Sigmoid colon (tissue), 7 donors: ENCODE results near the gene MS4A4A. TPM values are rescaled to one million over a fixed set of nuclear protein-coding genes. Genes with fewer than 3 reads are reported as not detected.

Experiments used
- DNase-seq: peaks from one replicate; pipeline ENCODE4 v3.0.0-alpha.2; 2019
- H3K27ac ChIP-seq, 4 donors: fragments of 200-600 bp; sonication (generic); one replicate each; pipeline ENCODE4 v1.5.1; 2016 to 2019; ENCODE audit warnings: mild to moderate bottlenecking in 1 of 4
- H3K27me3 ChIP-seq, 3 donors: fragments of 200-600 bp; sonication (generic); one replicate each; pipeline ENCODE4 v1.5.1; 2019; ENCODE audit warnings: mild to moderate bottlenecking in 1 of 3
- H3K36me3 ChIP-seq, 4 donors: fragments of 200-600 bp; sonication (generic); one replicate each; pipeline ENCODE4 v1.5.1; 2016 to 2019
- H3K4me1 ChIP-seq, 4 donors: fragments of 200-600 bp; sonication (generic); one replicate each; pipeline ENCODE4 v1.5.1; 2017 to 2019
- H3K4me3 ChIP-seq, 4 donors: fragments of 200-600 bp; sonication (generic); one replicate each; pipeline ENCODE4 v1.5.1; 2017 to 2019; ENCODE audit warnings: mild to moderate bottlenecking in 2 of 4, moderate library complexity in 1 of 4
- H3K9me3 ChIP-seq, 4 donors: fragments of 200-600 bp in 3 of 4; sonication (generic) in 3 of 4; one replicate each; pipeline versions ENCODE4 v1.5.1 to v1.6.1; 2013 to 2019
- EP300 ChIP-seq, 4 donors: sonication (generic); formaldehyde crosslinking; IDR thresholded peaks; one replicate each; pipeline ENCODE4 v1.6.1; 2017; ENCODE audit warnings: antibody characterized with exemption in 4 of 4
- POLR2A ChIP-seq, 2 donors: fragments of 450-650 bp; IDR thresholded peaks; one replicate each; pipeline ENCODE4 v1.6.1; 2016; ENCODE audit warnings: antibody characterized with exemption in 2 of 2, mild to moderate bottlenecking in 2 of 2, moderate library complexity in 2 of 2
- POLR2AphosphoS5 ChIP-seq, 4 donors: sonication (generic); formaldehyde crosslinking; IDR thresholded peaks; one replicate each; pipeline ENCODE4 v1.6.1; 2017; ENCODE audit warnings: antibody characterized with exemption in 4 of 4
- WGBS, 2 donors: extraction: QIAGEN DNeasy Blood & Tissue Kit; methylation state at CpG; one replicate each; pipeline ENCODE4 v1.1.7; 2013; 5-methylcytosine and 5-hydroxymethylcytosine counted together
- intact Hi-C: fragments of 100-400 bp; cut with DNase I; formaldehyde crosslinking; loops from one replicate; pipeline ENCODE4 v1.15.1; 2023
- polyA plus RNA-seq, 3 donors: library from polyadenylated mRNA; stranded (reverse); fragments of 200-250 nt; gene quantifications; one replicate each; pipeline ENCODE4 v1.2.3, GENCODE V29; 2013
- total RNA-seq, 4 donors: library from RNA; depleted of rRNA; stranded (reverse); fragments of >200 nt; gene quantifications; one replicate each; pipeline ENCODE4 v1.1.0, GENCODE V29; 2016
- TF ChIP-seq, protein P1 (sequence below), 4 experiments: fragments of 450-650 bp in 3 of 4; fragments of 200-600 bp in 1 of 4; IDR thresholded peaks; one replicate each; pipeline ENCODE4 v1.5.1; 2016 to 2019; ENCODE audit warnings: antibody characterized with exemption in 4 of 4, mild to moderate bottlenecking in 3 of 4, moderate library complexity in 2 of 4
- donor health status: healthy with polysubstance abuse.
- donor health status: Bipolar disorder and iron deficiency.
- donor health status: healthy.

Gene MS4A4A
- total and polyA plus RNA-seq, 7 donors, result 10.8 to 49.9 (median 35.4) TPM

DNA sequence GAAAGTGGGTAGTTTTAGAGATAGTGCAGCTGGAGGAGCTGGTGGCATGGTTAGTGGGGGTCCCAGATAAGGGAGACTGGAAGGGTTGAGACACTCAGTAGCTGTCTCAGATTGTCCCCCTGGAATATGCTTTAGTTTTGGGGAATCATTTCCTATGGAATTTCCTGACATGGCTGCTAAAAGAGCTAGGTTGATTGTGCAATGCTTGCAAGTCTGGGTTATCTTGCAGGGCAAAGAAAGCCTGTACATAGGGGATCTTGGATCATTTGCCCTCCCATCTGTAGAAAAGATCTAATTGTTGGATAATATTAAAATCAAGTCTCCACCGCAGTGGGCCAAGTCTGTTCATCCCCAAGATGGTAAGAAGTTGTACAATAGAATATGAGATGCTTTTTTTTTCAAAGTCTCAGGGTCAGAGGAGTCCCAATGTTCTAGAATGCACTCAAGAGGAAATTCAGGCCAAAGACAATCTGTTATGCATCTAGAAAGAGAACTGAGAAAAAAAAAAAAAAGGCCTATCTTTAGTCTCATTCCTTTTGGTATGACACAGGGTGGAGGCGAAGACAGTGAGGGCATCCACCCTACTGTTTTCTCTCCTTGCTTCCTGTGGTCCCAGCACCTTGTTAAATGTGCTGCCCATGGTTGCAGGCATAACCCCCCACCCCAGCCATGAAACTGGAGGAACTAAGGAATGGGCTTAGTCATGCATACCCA is 66.8 kb downstream of the MS4A4A start:
- Histone ChIP-seq H3K4me1 (no peaks in the 10 kb centered on the region), H3K36me3 (no peaks in the 10 kb centered on the region), H3K4me3 (no peak overlapping the region), H3K27ac (no peak overlapping the region), H3K9me3 (no peaks in the 10 kb centered on the region), H3K27me3 (no peaks in the 10 kb centered on the region)
- no peak for DNase-seq
- intact Hi-C loops, result no loop called here
- WGBS, 2 donors, result 79 to 97% methylated on average over 2 of the region's 2 CpGs
- TF ChIP-seq EP300 (IDR thresholded peaks at IDR 0.05) (no peak), POLR2A (IDR thresholded peaks at IDR 0.05) (no peak), POLR2AphosphoS5 (IDR thresholded peaks at IDR 0.05) (no peak)
- TF ChIP-seq, protein P1, sequence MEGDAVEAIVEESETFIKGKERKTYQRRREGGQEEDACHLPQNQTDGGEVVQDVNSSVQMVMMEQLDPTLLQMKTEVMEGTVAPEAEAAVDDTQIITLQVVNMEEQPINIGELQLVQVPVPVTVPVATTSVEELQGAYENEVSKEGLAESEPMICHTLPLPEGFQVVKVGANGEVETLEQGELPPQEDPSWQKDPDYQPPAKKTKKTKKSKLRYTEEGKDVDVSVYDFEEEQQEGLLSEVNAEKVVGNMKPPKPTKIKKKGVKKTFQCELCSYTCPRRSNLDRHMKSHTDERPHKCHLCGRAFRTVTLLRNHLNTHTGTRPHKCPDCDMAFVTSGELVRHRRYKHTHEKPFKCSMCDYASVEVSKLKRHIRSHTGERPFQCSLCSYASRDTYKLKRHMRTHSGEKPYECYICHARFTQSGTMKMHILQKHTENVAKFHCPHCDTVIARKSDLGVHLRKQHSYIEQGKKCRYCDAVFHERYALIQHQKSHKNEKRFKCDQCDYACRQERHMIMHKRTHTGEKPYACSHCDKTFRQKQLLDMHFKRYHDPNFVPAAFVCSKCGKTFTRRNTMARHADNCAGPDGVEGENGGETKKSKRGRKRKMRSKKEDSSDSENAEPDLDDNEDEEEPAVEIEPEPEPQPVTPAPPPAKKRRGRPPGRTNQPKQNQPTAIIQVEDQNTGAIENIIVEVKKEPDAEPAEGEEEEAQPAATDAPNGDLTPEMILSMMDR (IDR thresholded peaks at IDR 0.05), result no peak

DNA sequence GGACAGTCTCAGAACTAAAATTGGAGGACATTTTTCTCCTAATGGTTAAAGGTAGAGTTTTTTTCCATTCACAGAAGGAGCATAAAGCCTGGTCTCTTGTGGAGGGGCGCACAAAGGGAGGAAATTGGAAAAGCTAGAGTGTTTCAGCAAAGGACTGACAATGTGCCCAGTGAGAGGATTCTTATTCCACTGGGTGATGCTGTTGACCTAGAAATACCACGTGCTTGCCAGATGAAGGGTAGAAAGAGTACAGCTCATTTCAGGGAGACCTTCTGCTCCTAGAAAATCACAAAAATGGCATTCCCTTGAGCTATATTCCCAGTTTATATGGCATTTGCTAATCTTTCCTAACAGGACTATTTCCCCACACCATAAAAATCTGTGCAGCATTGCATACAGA is 67.7 kb downstream of the MS4A4A start:
- no peaks in the 10 kb centered on the region for H3K9me3 ChIP-seq
- no peaks in the 10 kb centered on the region for H3K36me3 ChIP-seq
- no peak overlapping the region for H3K27ac ChIP-seq
- DNase-seq, result no peak
- H3K27me3 ChIP-seq, result no peaks in the 10 kb centered on the region
- 66 to 72% methylated on average over 2 of the region's 2 CpGs for WGBS, 2 donors
- TF ChIP-seq, protein P1 (IDR thresholded peaks at IDR 0.05), result no peak
- TF ChIP-seq POLR2A (IDR thresholded peaks at IDR 0.05) (no peak), POLR2AphosphoS5 (IDR thresholded peaks at IDR 0.05) (no peak), EP300 (IDR thresholded peaks at IDR 0.05) (no peak)
- intact Hi-C loops, result no loop called here
- no peaks in the 10 kb centered on the region for H3K4me1 ChIP-seq
- no peak overlapping the region for H3K4me3 ChIP-seq

DNA sequence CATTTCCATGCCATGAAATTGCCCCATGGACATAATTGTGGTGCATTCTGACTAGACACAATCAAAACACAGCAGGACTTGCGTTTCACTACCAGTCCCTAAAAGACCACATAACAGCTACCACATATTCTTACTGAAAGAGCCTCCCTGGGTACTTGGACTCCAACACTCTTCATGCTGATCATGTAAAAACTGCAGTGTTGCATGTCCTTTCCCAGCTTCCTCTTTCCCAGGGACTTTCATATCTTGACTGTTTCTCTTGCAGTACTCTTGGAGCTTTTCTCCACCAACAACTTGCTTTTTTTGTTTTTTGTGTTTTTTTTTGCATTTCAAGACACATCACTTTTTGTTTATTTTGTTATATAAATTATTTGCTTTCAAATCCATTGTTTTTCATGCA is 69.5 kb downstream of the MS4A4A start:
- H3K4me3 ChIP-seq, result no peak overlapping the region
- no peak for DNase-seq
- H3K9me3 ChIP-seq, result no peaks in the 10 kb centered on the region
- no peaks in the 10 kb centered on the region for H3K27me3 ChIP-seq
- 84 to 89% methylated on average over 1 of the region's 1 CpG for WGBS, 2 donors
- no peak overlapping the region for H3K27ac ChIP-seq
- H3K4me1 ChIP-seq, result no peaks in the 10 kb centered on the region
- H3K36me3 ChIP-seq, result no peaks in the 10 kb centered on the region
- intact Hi-C loops, result no loop called here
- no peak for TF ChIP-seq POLR2A (IDR thresholded peaks at IDR 0.05)
- no peak for TF ChIP-seq POLR2AphosphoS5 (IDR thresholded peaks at IDR 0.05)
- no peak for TF ChIP-seq EP300 (IDR thresholded peaks at IDR 0.05)
- TF ChIP-seq, protein P1 (IDR thresholded peaks at IDR 0.05), result no peak

DNA sequence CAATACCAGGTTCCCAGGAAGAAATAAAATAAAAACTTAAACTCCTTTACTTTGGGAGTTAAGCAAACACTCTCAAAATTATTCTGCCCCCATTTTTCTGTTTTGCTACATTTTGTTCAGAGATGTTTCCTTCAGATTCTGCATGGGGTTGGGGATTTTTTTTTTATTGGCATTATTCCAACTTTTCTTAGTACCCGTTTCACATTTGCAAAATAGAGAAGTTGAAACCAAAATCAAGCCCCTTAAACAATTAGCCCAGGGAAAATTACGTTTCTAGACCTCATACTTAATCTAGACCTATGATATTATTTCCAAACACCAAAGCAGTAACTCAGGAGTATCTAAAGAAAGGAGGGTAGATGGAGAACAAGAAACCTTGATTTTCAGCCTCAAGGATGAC is 77.3 kb downstream of the MS4A4A start:
- no peak for DNase-seq
- Histone ChIP-seq H3K4me3 (no peak overlapping the region), H3K27ac (no peak overlapping the region), H3K36me3 (no peaks in the 10 kb centered on the region), H3K9me3 (peaks cover 0 to 9% (median 0%) of the 10 kb centered on the region in 4 donors), H3K4me1 (no peaks in the 10 kb centered on the region), H3K27me3 (no peaks in the 10 kb centered on the region)
- WGBS, 2 donors, result 29 to 30% methylated on average over 2 of the region's 2 CpGs
- intact Hi-C loops, result no loop called here
- TF ChIP-seq EP300 (IDR thresholded peaks at IDR 0.05), result no peak
- TF ChIP-seq POLR2A (IDR thresholded peaks at IDR 0.05), result no peak
- TF ChIP-seq, protein P1 (IDR thresholded peaks at IDR 0.05), result no peak
- no peak for TF ChIP-seq POLR2AphosphoS5 (IDR thresholded peaks at IDR 0.05)

Other genes with a start within 250 kb of the MS4A4A start
- not detected for gene OOSP2, start 240.3 kb upstream of the MS4A4A start, total RNA-seq
- not detected for gene OOSP2, start 240.3 kb upstream of the MS4A4A start, polyA plus RNA-seq
- not detected for gene MS4A3, start 224.0 kb upstream of the MS4A4A start, total RNA-seq
- not detected for gene MS4A3, start 224.0 kb upstream of the MS4A4A start, polyA plus RNA-seq
- 1 to 10 TPM in 3 of 4 donors, not detected in 1; 1.2 to 2.5 (median 1.6) TPM for gene MS4A2, start 192.0 kb upstream of the MS4A4A start, total RNA-seq
- gene MS4A2, start 192.0 kb upstream of the MS4A4A start, polyA plus RNA-seq, result under 1 TPM in 2 of 3 donors, not detected in 1; 0.26 to 0.60 TPM
- gene MS4A6A, start 97.6 kb upstream of the MS4A4A start, total RNA-seq, result 100 to 1,000 TPM in 2 of 4 donors, 10 to 100 TPM in 2; 64.3 to 115 (median 87.7) TPM
- 100 to 1,000 TPM in 1 of 3 donors, 10 to 100 TPM in 2; 58.9 to 113 (median 80.0) TPM for gene MS4A6A, start 97.6 kb upstream of the MS4A4A start, polyA plus RNA-seq
- gene MS4A4E, start 37.5 kb upstream of the MS4A4A start, total RNA-seq, result 10 to 100 TPM in 2 of 4 donors, 1 to 10 TPM in 2; 2.6 to 11.1 (median 8.8) TPM
- under 1 TPM in 1 of 3 donors, not detected in 2; 0.48 TPM for gene MS4A4E, start 37.5 kb upstream of the MS4A4A start, polyA plus RNA-seq
- 1 to 10 TPM in 1 of 4 donors, not detected in 3; 1.2 TPM for gene MS4A6E, start 46.6 kb downstream of the MS4A4A start, total RNA-seq
- under 1 TPM in 1 of 3 donors, not detected in 2; 0.23 TPM for gene MS4A6E, start 46.6 kb downstream of the MS4A4A start, polyA plus RNA-seq
- 10 to 100 TPM; 26.1 to 51.0 (median 32.2) TPM for gene MS4A7, start 97.9 kb downstream of the MS4A4A start, total RNA-seq
- 10 to 100 TPM in 2 of 3 donors, 1 to 10 TPM in 1; 6.9 to 39.8 (median 12.6) TPM for gene MS4A7, start 97.9 kb downstream of the MS4A4A start, polyA plus RNA-seq
- 1 to 10 TPM in 3 of 4 donors, under 1 TPM in 1; 0.41 to 7.2 (median 3.2) TPM for gene MS4A14, start 115.8 kb downstream of the MS4A4A start, total RNA-seq
- gene MS4A14, start 115.8 kb downstream of the MS4A4A start, polyA plus RNA-seq, result under 1 TPM in 1 of 3 donors, not detected in 2; 0.25 TPM
- not detected for gene MS4A5, start 148.9 kb downstream of the MS4A4A start, total RNA-seq
- gene MS4A5, start 148.9 kb downstream of the MS4A4A start, polyA plus RNA-seq, result not detected
- gene MS4A1, start 175.2 kb downstream of the MS4A4A start, total RNA-seq, result not detected
- gene MS4A1, start 175.2 kb downstream of the MS4A4A start, polyA plus RNA-seq, result 100 to 1,000 TPM in 1 of 3 donors, 1 to 10 TPM in 1, under 1 TPM in 1; 0.69 to 109 (median 1.8) TPM
- under 1 TPM in 1 of 4 donors, not detected in 3; 0.41 TPM for gene MS4A12, start 212.1 kb downstream of the MS4A4A start, total RNA-seq
- 100 to 1,000 TPM; 356 to 427 (median 402) TPM for gene MS4A12, start 212.1 kb downstream of the MS4A4A start, polyA plus RNA-seq
- not detected for gene MS4A13, start 234.7 kb downstream of the MS4A4A start, total RNA-seq
- not detected for gene MS4A13, start 234.7 kb downstream of the MS4A4A start, polyA plus RNA-seq